ENCODE results near the gene PELI2.
"Not testable (repeated sequence)": the region's sequence is repeated elsewhere in the genome, so short reads cannot be mapped to it uniquely, and the experiment has no call there.

- TF ChIP-seq POLR2A (IDR thresholded peaks at IDR 0.05; ENCODE audit: low read length); GATA1 (IDR thresholded peaks at IDR 0.05; ENCODE audit: low read depth, low read length): not testable (repeated sequence)
These were observed 48.4 kb downstream of the PELI2 start for GRCh38 chr14:56166579-56166978.
